Measurements from ENCODE around the gene POLRMT. TPM values are rescaled to one million over a fixed set of nuclear protein-coding genes. Genes with fewer than 3 reads are reported as not detected.

Gene POLRMT
- polyA plus RNA-seq, 1 of the 3 experiments (the other 2 are of a cell fraction) = 38.2 TPM

DNA sequence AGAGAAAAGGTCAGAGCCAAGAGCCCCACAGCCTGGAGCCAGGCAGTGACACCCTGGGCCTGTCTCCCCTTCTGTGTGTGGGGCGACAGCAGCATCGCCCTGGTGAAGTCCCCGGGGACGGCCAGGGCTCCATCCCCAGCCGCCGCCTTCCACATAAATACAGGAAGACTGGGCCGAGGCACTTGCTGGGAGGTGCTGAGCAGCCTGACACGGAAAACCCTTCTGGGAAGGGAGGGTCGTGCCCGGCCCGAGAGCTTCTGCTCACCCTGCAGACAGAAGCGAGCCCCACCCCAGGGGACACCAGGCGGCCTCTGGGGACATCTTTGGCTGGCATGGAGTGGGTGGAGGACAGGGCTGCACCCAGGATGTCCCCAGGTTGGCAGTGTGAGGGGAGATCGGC lies 11.5 kb upstream of the POLRMT start:
- POLR2A ChIA-PET = interaction anchor here (0.7 kb wide), 1 partner anchor 340 kb away, joined by 3 read pairs; the partner anchor contains the start of gene WDR18
- DNase-seq = no peak
- peaks cover 0 to 41% of the 10 kb centered on the region in 2 experiments for H3K36me3 ChIP-seq (replicated peaks in 1 of 2; ENCODE audit: control insufficient read depth in 1 of 2, insufficient read depth in 2 of 2, low read length in 1 of 2)
- CTCF ChIA-PET = no interaction called here
- no peaks in the 10 kb centered on the region for H3K27me3 ChIP-seq (ENCODE audit: insufficient read depth)
- TF ChIP-seq FOSL2 (IDR thresholded peaks at IDR 0.05; ENCODE audit: borderline replicate concordance, low read depth) = no peak
- no peak for TF ChIP-seq SIN3A (IDR thresholded peaks at IDR 0.05; ENCODE audit: borderline replicate concordance, low read depth, low read length)
- TF ChIP-seq, protein P1, sequence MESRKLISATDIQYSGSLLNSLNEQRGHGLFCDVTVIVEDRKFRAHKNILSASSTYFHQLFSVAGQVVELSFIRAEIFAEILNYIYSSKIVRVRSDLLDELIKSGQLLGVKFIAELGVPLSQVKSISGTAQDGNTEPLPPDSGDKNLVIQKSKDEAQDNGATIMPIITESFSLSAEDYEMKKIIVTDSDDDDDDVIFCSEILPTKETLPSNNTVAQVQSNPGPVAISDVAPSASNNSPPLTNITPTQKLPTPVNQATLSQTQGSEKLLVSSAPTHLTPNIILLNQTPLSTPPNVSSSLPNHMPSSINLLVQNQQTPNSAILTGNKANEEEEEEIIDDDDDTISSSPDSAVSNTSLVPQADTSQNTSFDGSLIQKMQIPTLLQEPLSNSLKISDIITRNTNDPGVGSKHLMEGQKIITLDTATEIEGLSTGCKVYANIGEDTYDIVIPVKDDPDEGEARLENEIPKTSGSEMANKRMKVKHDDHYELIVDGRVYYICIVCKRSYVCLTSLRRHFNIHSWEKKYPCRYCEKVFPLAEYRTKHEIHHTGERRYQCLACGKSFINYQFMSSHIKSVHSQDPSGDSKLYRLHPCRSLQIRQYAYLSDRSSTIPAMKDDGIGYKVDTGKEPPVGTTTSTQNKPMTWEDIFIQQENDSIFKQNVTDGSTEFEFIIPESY (IDR thresholded peaks at IDR 0.05; ENCODE audit: borderline replicate concordance, low read depth) = no peak
- no peak for TF ChIP-seq YY1 (IDR thresholded peaks at IDR 0.05; ENCODE audit: low read depth)
- TF ChIP-seq EZH2phosphoT487 (IDR thresholded peaks at IDR 0.05; ENCODE audit: borderline replicate concordance, low read depth) = no peak
- TF ChIP-seq NFIC (IDR thresholded peaks at IDR 0.05; ENCODE audit: borderline replicate concordance) = no peak
- TF ChIP-seq TCF12 (IDR thresholded peaks at IDR 0.05) = no peak
- no peak overlapping the region for H3K4me3 ChIP-seq (ENCODE audit: low read depth in 2 of 2, low read length in 1 of 2)
- 97% methylated on average over 6 of the region's 14 CpGs for whole genome bisulfite sequencing (ENCODE audit: low lambda C conversion rate)
- H3F3A ChIP-seq (replicated peaks; ENCODE audit: insufficient read depth) = no peaks in the 10 kb centered on the region
- no peak overlapping the region for H3K9ac ChIP-seq
- H3K79me2 ChIP-seq (ENCODE audit: insufficient read depth) = no peaks in the 10 kb centered on the region
- H2AFZ ChIP-seq (ENCODE audit: low read depth) = no peak overlapping the region
- peaks cover 0 to 2% of the 10 kb centered on the region in 2 experiments; a peak in 1 of 4 replicates for H3K4me1 ChIP-seq (ENCODE audit: control insufficient read depth in 1 of 2, insufficient read depth in 2 of 2, low read depth in 1 of 2, low read length in 1 of 2)
- H3K27ac ChIP-seq (ENCODE audit: low read depth in 2 of 2, low read length in 1 of 2) = no peak overlapping the region
- H3K9me3 ChIP-seq = no peaks in the 10 kb centered on the region
- H3K4me2 ChIP-seq = no peak overlapping the region
- H4K20me1 ChIP-seq (ENCODE audit: insufficient read depth) = no peaks in the 10 kb centered on the region
- H3K9me2 ChIP-seq = no peaks in the 10 kb centered on the region

DNA sequence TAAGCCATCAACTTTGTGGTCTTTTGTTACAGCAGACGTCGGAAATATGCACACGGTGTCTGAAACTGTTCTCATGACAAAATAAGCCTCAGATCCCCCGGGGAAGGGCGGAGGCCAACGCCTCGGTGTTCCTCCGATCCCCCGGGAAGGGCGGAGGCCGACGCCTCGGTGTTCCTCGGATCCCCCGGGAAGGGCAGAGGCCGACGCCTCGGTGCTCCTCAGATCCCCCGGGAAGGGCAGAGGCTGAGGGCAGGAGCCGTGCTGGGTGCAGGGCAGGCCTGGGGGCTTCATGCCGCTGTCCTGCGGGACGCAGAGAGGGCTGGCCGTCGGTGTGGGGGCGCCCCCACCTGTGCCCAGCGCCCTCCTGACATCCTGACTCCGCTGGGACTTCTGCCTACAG lies 11.0 kb upstream of the POLRMT start:
- no peaks in the 10 kb centered on the region for H4K20me1 ChIP-seq (ENCODE audit: insufficient read depth)
- no peaks in the 10 kb centered on the region for H3F3A ChIP-seq (replicated peaks; ENCODE audit: insufficient read depth)
- H3K4me1 ChIP-seq (ENCODE audit: control insufficient read depth in 1 of 2, insufficient read depth in 2 of 2, low read depth in 1 of 2, low read length in 1 of 2) = peaks cover 0 to 2% of the 10 kb centered on the region in 2 experiments; a peak in 1 of 4 replicates
- H3K4me2 ChIP-seq = no peak overlapping the region
- H3K36me3 ChIP-seq (replicated peaks in 1 of 2; ENCODE audit: control insufficient read depth in 1 of 2, insufficient read depth in 2 of 2, low read length in 1 of 2) = peaks cover 0 to 39% of the 10 kb centered on the region in 2 experiments
- POLR2A ChIA-PET = no interaction called here
- no peak overlapping the region for H2AFZ ChIP-seq (ENCODE audit: low read depth)
- no peaks in the 10 kb centered on the region for H3K9me2 ChIP-seq
- no peak overlapping the region for H3K9ac ChIP-seq
- no peak for DNase-seq
- no peaks in the 10 kb centered on the region for H3K9me3 ChIP-seq
- no peak overlapping the region for H3K4me3 ChIP-seq (ENCODE audit: low read depth in 2 of 2, low read length in 1 of 2)
- 78% methylated on average over 7 of the region's 28 CpGs for WGBS (ENCODE audit: low lambda C conversion rate)
- CTCF ChIA-PET = no interaction called here
- no peak overlapping the region for H3K27ac ChIP-seq (ENCODE audit: low read depth in 2 of 2, low read length in 1 of 2)
- H3K27me3 ChIP-seq (ENCODE audit: insufficient read depth) = no peaks in the 10 kb centered on the region
- TF ChIP-seq ELF1 (IDR thresholded peaks at IDR 0.05) (no peak), USF2 (IDR thresholded peaks at IDR 0.05; ENCODE audit: borderline replicate concordance, low read depth, low read length) (no peak), CHD2 (IDR thresholded peaks at IDR 0.05; ENCODE audit: low read length, partially characterized antibody) (no peak), MXI1 (IDR thresholded peaks at IDR 0.05; ENCODE audit: low read depth, low read length) (no peak), POLR2AphosphoS5 (IDR thresholded peaks at IDR 0.05; ENCODE audit: low read depth, low read length) (no peak), RFX5 (IDR thresholded peaks at IDR 0.05; ENCODE audit: low read length) (no peak)
- TF ChIP-seq, protein P2, sequence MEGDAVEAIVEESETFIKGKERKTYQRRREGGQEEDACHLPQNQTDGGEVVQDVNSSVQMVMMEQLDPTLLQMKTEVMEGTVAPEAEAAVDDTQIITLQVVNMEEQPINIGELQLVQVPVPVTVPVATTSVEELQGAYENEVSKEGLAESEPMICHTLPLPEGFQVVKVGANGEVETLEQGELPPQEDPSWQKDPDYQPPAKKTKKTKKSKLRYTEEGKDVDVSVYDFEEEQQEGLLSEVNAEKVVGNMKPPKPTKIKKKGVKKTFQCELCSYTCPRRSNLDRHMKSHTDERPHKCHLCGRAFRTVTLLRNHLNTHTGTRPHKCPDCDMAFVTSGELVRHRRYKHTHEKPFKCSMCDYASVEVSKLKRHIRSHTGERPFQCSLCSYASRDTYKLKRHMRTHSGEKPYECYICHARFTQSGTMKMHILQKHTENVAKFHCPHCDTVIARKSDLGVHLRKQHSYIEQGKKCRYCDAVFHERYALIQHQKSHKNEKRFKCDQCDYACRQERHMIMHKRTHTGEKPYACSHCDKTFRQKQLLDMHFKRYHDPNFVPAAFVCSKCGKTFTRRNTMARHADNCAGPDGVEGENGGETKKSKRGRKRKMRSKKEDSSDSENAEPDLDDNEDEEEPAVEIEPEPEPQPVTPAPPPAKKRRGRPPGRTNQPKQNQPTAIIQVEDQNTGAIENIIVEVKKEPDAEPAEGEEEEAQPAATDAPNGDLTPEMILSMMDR (IDR thresholded peaks at IDR 0.05) = no peak
- H3K79me2 ChIP-seq (ENCODE audit: insufficient read depth) = no peaks in the 10 kb centered on the region

All from SK-N-SH (cell line).